Testis (tissue), 3 donors: ENCODE data around the gene LRMDA. TPM values are rescaled to one million over a fixed set of nuclear protein-coding genes. Genes with fewer than 3 reads are reported as not detected.

Experiments used
- DNase-seq: peaks from one replicate; pipeline ENCODE4 v3.0.0-alpha.2; 2019
- H3K27ac ChIP-seq, 2 donors: fragments of 200-600 bp; sonication (generic); one replicate each; pipeline ENCODE4 v1.5.1; 2019
- H3K27me3 ChIP-seq: fragments of 200-600 bp; sonication (generic); one replicate; pipeline ENCODE4 v1.5.1; 2019
- H3K36me3 ChIP-seq: fragments of 200-600 bp; sonication (generic); one replicate; pipeline ENCODE4 v1.5.1; 2017; ENCODE audit warnings: low read depth; ENCODE audit errors: missing control alignments
- H3K4me1 ChIP-seq: fragments of 200-600 bp; sonication (generic); one replicate; pipeline ENCODE4 v1.5.1; 2019
- H3K4me3 ChIP-seq, 2 donors: fragments of 200-600 bp; sonication (generic); one replicate each; pipeline ENCODE4 v1.5.1; 2017 to 2019
- H3K9me3 ChIP-seq: fragments of 200-600 bp; sonication (generic); one replicate; pipeline ENCODE4 v1.5.1; 2017
- CTCF ChIP-seq, 3 experiments: fragments of 450-650 bp in 2 of 3; fragments of 200-600 bp in 1 of 3; sonication (generic) in 1 of 3; IDR thresholded peaks; one replicate each; pipeline ENCODE4 v1.5.1; 2016 to 2019; ENCODE audit warnings: antibody characterized with exemption in 3 of 3, mild to moderate bottlenecking in 2 of 3, moderate library complexity in 1 of 3
- POLR2A ChIP-seq: fragments of 450-650 bp; IDR thresholded peaks from one replicate; pipeline ENCODE4 v1.6.1; 2017; ENCODE audit warnings: antibody characterized with exemption, mild to moderate bottlenecking, moderate library complexity
- WGBS, 2 donors: methylation state at CpG; one replicate each; pipeline ENCODE4 v1.1.5; 2018; 5-methylcytosine and 5-hydroxymethylcytosine counted together
- intact Hi-C: fragments of 100-400 bp; cut with DNase I; formaldehyde crosslinking; loops from one replicate; pipeline ENCODE4 v1.15.1; 2023; ENCODE audit warnings: low total_unique reads
- polyA plus RNA-seq: library from polyadenylated mRNA; stranded (reverse); fragments of 350-450 nt; fragmentation: Illumina TruSeq; extraction: RNeasy Lipid Tissue Mini Kit (QIAGEN cat#74804); gene quantifications from one replicate; pipeline ENCODE4 v1.2.3, GENCODE V29; 2014; ENCODE audit warnings: low read depth, low replicate concordance; ENCODE audit not compliant: insufficient read depth
- total RNA-seq, 2 donors: library from RNA; depleted of rRNA; stranded (reverse); fragments of >200 nt; gene quantifications; one replicate each; pipeline ENCODE4 v1.2.3, GENCODE V29; 2016

LRMDA gene
- total and polyA plus RNA-seq, 3 donors from 2014 or later = 7.6 to 13.8 (median 10.6) TPM

- intact Hi-C loops = loop anchor here (10.0 kb wide), 1 partner anchor 505 kb away; the partner anchor contains the start of gene ZNF503
- no peak overlapping the region for H3K4me3 ChIP-seq
- no peak overlapping the region for H3K27ac ChIP-seq
- no peaks in the 10 kb centered on the region for H3K9me3 ChIP-seq
- no peaks in the 10 kb centered on the region for H3K27me3 ChIP-seq
- DNase-seq = peak; percentile 24
- no peaks in the 10 kb centered on the region for H3K4me1 ChIP-seq
- TF ChIP-seq POLR2A = no peak
- peak; percentile 58 to 69 (median 62) for TF ChIP-seq CTCF (IDR thresholded peaks at IDR 0.05)
- 66 to 73% methylated on average over 2 of the region's 2 CpGs for WGBS, 2 donors
- H3K36me3 ChIP-seq = no peaks in the 10 kb centered on the region
Measured at GRCh38 chr10:75910032-75910431, 478.6 kb downstream of the LRMDA start.

GRCh38 chr10:75911426-75911825 lies 480.0 kb downstream of the LRMDA start:
- DNase-seq = no peak
- Histone ChIP-seq H3K4me3 (no peak overlapping the region), H3K4me1 (no peaks in the 10 kb centered on the region), H3K9me3 (no peaks in the 10 kb centered on the region), H3K36me3 (no peaks in the 10 kb centered on the region), H3K27me3 (no peaks in the 10 kb centered on the region), H3K27ac (no peak overlapping the region)
- WGBS, 2 donors = 90 to 92% methylated on average over 2 of the region's 2 CpGs
- intact Hi-C loops = loop anchor here (10.0 kb wide), 1 partner anchor 507 kb away; the partner anchor contains the start of gene ZNF503
- no peak for TF ChIP-seq CTCF (IDR thresholded peaks at IDR 0.05)
- no peak for TF ChIP-seq POLR2A

- intact Hi-C loops = loop anchor here (10.0 kb wide), 1 partner anchor 512 kb away; the partner anchor contains the start of gene ZNF503
- DNase-seq = no peak
- Histone ChIP-seq H3K36me3 (no peaks in the 10 kb centered on the region), H3K4me3 (no peak overlapping the region), H3K9me3 (no peaks in the 10 kb centered on the region), H3K27ac (no peak overlapping the region), H3K4me1 (no peaks in the 10 kb centered on the region), H3K27me3 (no peaks in the 10 kb centered on the region)
- WGBS, 2 donors = 84 to 90% methylated on average over 3 of the region's 3 CpGs
- TF ChIP-seq POLR2A = no peak
- TF ChIP-seq CTCF (IDR thresholded peaks at IDR 0.05) = no peak
Measured at GRCh38 chr10:75916906-75917305, 485.5 kb downstream of the LRMDA start.

- WGBS, 2 donors = 56 to 67% methylated on average over 2 of the region's 2 CpGs
- no peak for DNase-seq
- H3K9me3 ChIP-seq = no peaks in the 10 kb centered on the region
- intact Hi-C loops = loop anchor here (10.0 kb wide), 1 partner anchor 515 kb away; the partner anchor contains the start of gene ZNF503
- TF ChIP-seq POLR2A = no peak
- no peak for TF ChIP-seq CTCF (IDR thresholded peaks at IDR 0.05)
- no peaks in the 10 kb centered on the region for H3K36me3 ChIP-seq
- no peak overlapping the region for H3K27ac ChIP-seq
- H3K4me1 ChIP-seq = no peaks in the 10 kb centered on the region
- H3K27me3 ChIP-seq = no peaks in the 10 kb centered on the region
- no peak overlapping the region for H3K4me3 ChIP-seq
Measured at GRCh38 chr10:75919913-75920312, 488.5 kb downstream of the LRMDA start.

GRCh38 chr10:75922435-75922834 lies 491.0 kb downstream of the LRMDA start:
- Histone ChIP-seq H3K4me3 (no peak overlapping the region), H3K27ac (no peak overlapping the region), H3K9me3 (no peaks in the 10 kb centered on the region), H3K4me1 (no peaks in the 10 kb centered on the region), H3K27me3 (no peaks in the 10 kb centered on the region), H3K36me3 (no peaks in the 10 kb centered on the region)
- intact Hi-C loops = no loop called here
- TF ChIP-seq CTCF (IDR thresholded peaks at IDR 0.05) (no peak), POLR2A (no peak)
- peak; percentile 17 for DNase-seq
